GM19395 (cell line): ENCODE results near the gene REV1.
"Not testable (repeated sequence)": the region's sequence is repeated elsewhere in the genome, so short reads cannot be mapped to it uniquely, and the experiment has no call there.

ENCODE experiments used
- ATAC-seq: cut with Tn5 transposase; IDR thresholded peaks from one replicate; pipeline ENCODE4 v1.9.1; 2021; ENCODE audit warnings: mild to moderate bottlenecking, moderate library complexity; ENCODE audit not compliant: unreplicated experiment

Gene REV1

DNA sequence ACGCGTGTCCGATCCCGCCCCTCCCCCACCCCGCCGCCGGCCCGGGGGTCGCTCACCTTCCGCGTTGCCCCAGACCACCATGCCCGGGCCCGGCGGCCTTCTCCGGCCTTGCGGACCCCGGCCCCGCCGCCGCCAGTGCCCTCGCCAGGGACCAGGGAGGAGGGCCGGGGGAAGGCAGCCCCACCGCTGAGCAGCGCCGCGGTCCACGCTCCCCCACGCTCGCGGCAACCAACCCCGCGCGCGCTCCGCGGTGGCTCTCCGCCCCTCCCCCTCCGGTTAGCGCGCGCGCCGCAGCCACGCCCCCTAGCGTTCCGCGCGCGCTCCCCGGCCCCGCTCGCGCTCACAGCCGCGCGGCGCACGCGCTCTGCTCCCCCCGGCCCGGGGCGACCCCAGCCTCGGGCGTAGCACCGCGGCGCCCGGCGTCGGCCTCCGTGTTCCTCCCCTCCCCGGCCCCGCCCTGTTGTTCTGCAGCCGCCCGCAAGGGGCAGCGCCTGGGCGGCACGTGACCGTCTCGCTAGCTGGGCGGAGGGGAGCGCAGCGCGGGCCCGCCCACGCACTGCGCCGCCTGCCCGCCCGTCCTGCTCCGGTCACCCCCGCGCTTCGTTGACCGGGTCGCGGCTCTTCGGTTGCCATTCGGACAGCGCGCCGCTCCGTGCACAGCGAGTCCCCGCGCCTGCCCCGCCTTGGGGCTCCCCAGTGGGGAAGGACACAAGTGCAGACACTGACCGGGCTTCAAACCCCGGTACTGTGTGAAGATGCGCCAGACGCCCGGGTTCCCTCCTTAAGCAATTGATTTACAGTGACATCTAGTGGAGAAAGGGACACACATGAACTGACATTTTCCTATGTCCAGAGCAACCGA is at the start of gene REV1:
Gene REV1, minus strand, starts transcription at position 257 of the 862 bp plus-strand sequence. CDS start 25,042 bp downstream, outside the sequence.
- peak; percentile 85 for ATAC-seq

DNA sequence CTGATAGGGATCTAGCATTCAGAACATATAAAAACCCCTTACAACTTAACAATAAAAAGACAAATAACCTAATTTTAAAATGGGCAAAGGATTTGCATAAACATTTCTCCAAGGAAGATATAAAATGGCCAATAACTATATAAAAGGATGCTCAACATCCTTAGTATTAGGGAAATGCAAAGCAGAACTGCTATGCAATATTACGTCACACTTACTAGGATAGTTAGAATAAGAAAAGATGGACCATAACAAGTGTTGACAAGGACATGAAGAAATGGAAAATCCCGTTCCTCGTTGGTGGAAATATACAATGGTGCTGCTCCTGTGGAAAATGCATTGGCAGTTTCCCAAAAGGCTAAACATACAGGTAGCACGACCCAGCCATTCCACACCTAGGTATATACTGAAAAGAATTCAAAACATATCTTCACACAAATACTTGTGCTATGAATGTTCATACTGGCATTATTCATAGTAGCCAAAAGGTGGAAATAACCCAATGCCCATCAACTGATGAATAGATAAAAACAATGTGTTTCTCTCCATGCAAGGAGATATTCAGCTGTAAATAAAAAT is 48.2 kb upstream of the REV1 start:
- no peak for ATAC-seq

DNA sequence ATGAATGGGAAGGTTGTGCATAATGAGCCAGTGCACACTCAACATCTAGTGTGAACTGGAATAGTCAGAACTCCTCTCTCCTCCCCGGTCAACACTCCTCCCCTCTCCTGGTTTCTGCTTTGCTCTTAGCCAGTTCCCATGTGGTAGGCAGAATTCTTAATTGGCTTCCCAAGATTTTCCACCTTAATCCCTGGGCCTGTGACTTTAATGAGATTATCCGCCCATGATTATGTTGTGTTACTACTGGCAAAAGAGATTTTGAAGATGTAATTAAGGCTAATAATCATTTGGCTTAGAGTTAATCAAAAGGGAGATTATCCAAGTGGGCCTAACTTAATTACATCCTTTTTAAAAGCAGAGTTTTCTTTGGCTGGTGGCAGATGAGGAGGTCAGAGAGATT is 34.2 kb upstream of the REV1 start:
- ATAC-seq, result no peak

DNA sequence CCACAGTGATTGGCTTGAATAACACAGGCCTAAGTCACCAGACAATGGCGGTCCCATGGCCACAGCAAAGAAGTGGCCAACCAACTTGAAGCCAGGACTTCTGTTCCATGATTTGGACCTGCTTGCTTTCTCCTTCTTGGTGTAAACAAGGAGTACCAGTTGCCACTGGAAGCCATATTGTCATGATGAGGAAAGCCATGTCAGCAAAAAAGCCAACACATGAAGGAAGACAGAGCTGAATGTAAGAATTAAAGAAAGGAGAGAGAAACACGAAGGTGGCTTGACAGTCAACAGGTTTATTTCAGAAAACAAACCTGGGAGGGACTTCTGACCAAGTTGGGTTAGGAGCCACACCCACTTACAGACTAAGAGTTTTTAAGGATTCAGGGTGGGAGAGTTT is 32.3 kb upstream of the REV1 start:
- no peak for ATAC-seq

DNA sequence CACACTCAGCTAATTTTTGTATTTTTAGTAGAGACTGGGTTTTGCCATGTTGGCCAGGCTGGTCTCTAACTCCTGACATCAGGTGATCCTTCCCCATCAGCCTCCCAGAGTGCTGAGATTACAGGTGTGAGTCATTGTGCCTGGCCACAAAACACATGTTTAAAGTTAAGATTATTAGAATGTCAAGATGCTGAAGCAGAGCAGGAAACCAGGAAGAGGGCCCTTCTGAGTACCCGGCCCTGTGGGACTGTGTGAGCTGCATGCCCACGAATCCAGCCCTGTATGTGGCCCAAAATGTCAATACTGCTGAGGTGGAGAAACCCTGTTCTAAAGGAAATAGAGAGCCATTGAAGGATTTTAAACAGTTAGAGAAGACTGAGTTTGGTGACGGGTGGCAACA is 31.0 kb upstream of the REV1 start:
- ATAC-seq, result no peak

DNA sequence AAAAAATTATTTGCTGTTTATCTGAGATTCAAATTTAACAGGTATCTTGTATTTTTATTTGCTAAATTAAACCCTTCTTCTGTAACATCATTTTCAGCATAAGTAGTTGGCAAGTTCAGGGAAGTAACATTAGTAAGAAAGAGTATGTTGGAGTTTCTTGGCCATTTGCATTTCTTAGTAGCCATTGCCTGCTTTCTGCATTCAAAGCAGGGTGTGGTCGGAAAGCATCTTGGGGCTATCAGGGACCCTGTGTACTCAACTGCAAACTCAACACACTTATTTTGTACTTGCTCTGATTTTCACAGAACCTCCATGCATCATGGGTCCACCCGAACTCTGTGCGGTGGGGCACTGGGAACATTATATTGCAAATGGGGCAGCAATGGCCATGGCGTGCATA is 30.4 kb upstream of the REV1 start:
- no peak for ATAC-seq

DNA sequence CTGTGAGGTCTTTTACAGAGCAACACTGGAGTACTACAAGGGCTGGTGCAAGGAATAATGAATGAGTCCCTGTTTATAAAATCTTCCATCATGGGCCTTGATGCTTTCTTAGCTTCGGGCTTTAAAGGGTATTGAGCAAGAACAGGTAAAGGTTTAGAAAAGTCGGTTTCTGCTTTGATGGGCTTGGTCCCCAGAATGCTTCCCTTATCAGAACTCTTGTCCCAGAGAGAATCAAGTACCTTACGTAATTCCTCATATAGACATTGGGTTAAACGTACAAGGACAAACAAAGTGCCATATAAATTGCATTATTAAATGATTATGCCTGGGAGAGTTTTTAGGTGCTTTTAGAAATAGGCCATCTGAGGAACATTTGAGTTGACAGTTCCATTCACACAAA is 24.5 kb upstream of the REV1 start:
- ATAC-seq, result no peak

DNA sequence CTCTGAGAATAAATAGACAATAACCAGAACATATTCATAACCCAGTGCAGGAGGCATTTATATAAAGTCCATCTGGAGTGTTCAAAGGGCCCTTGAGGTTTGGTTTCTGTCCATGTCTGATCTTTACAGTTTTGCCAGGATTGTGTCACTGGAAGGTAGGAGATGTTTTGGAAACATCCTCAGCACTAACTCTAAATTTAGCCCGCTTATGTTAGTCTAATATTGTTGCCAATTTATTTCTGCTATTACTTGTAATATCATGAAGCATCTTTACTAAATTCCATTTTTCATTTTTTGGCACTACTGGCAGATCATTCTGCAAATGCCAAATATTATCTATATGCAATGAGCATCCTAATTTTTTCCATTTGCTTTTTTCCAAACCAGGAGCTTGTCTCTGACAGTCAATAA is 22.4 kb upstream of the REV1 start:
- no peak for ATAC-seq

DNA sequence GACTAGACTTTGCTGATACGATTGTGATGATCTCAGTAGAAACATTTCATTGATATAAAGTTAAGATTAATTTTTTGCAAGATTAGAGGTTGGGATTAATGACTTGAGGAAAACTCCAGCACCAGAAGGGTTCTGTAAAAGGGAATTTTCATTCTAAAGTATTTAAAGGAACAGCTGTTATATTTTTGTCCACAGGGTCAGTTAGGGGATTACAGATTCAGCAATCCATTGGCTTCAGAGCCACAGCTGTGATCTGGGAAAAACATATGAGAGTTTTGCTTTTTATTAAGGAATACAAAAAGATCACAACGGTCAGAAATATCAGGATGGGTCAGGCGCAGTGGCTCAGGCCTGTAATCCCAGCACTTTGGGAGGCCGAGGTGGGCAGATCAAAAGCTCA is 19.6 kb upstream of the REV1 start:
- no peak for ATAC-seq

DNA sequence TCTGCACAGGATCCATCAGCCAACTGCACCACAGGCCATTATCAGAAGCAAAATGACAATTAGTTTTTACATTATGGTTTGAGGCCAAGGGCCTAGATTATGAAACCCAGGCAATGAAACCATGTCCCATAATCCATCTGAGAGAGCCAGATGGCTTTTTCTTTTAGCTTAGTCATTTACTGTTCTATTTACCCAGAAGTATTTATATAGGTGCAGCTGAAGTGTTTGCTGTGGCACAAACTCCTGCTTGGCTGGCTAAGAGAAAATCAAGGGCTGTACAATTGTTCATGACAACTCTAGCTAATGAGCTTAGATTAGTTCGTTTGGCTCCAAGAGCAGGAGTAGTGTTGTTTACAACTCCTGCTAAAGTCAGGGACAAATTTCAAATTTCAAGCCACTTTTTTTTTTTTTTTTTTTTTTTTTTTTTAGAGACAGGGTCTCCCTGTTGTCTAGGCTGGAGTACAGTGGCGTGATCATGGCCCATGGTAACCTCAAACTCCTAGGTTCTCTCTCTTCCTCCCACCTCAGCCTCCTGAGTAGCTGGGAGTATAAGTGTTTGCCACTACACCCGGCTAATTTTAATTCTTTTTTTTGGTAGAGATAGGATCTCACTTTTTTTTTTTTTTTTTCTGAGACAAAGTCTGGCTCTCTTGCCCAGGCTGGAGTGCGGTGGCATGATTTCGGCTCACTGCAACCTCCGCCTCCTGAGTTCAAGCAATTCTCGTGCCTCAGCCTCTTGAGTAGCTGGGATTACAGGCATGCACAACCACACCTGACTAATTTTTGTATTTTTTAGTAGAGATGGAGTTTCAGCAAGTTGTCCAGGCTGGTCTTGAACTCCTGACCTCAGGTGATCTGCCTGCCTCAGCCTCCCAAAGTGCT is 18.4 kb upstream of the REV1 start:
- ATAC-seq, result no peak

DNA sequence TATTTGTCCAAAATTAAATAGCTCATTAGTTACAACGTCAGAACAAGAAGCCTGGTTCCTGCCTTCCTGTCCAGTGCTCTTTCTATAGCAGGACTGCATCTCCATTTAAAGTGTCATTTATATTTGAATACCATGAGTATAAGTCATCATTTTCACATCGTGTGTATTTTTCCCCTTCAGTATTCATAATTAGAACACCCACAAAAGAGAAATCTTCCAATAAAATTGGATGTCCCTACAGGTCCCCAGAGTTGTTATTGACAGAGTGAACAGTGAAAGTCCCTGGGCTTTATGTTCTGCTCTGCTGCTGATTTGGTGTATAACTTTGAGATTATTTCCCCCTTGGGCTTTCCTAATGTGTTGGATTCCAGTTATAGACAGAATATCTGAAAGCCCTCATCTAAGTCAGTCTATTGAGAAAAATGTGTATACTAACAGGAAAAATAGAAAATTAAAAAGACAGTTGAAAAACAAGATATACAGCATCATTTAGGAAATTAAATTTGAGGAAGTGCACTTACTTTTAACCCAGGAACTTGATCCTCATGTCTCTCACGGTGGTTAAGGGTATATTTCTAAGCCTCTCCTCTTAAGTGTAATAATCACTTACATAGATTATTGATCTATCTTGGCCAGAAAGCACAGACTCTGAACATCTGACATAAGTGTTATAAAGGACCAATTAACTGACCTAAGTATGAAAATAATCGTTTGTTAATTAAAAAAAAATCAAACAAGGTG is 15.2 kb upstream of the REV1 start:
- no peak for ATAC-seq

DNA sequence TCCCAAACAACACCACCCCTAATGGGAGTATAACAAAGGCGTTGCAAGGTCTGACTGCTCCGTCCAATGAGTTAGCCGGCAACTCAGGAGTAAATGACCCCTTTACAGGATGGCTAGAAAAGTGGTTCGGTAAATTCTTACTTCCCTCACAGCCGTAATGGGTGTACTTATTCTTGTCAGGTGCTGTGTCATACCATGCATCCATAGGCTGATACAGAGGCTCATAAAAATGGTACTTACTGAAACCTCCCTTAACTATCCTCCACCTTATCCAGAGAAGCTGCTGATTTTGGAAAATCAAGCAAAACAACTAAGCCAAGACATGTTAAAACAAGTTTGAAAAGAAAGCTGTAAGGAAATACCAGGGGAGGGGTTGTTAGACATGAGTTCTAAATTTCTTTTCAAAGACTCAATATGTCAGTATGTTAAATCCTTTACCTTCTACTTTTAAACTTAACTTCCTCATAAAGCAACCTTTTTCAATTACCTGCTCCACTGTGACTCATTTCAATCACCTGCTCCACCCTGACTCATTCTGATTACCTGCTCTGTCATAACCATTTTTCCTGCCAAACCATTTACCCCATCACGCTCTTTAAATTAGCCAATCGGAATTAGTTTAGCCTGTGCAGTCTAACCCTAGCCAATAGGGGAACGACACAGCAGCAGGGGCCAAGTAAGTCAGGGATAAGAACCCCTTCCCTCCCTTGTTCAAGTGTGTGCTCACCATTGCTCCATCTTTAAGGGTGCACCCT is 14.0 kb upstream of the REV1 start:
- ATAC-seq, result not testable (repeated sequence)

DNA sequence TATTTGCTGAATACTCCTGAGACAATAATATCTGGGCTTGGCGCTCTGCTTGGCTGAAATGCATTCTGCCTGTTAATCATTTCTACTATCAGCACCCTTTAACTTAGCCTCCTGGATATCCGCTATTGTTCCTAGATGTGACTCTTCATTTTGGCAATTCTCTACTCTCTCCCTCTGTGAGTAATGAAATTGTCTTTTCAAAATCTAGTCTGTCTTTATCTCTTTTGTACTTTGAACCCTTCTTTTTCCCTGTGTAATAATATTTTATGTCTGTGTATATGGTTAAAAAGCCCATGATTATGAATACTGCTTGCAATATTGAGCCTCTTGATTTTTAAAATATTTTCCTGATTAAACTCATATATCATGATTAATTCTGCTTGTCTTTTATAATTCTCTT is 6.2 kb upstream of the REV1 start:
- no peak for ATAC-seq

DNA sequence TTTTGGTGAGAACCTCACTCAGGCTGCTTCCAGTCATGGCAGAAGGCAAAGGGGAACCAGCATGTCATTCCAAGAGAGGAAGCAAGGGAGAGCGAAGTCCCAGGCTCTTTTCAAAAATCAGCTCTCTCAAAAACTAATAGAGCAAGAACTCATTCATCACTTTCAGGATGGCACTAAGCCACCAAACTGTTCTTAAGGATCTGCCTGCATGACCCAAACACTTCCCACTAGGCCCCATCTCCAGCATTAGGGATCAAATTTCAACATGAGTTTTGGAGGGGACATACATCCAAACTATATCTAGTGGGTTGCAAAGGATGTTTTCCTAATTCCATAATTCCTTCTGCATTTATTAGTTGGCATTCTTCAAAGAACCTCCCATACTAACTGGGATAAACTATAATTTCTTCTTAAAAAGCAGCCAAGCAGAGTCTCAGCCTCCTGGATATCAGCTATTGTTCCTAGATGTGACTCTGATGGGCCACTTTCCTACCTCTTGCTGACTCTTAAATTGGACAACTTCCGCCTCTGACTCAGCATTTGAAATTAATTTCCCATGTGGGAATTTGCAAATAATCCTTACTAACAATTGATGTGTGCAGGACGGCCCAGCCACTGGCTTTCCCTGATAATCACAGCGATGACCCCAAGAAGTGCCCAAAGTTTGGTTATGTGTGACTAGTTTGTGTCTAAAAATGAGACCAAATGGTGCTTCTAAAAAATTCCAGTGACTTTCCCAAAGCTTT is 5.5 kb upstream of the REV1 start:
- ATAC-seq, result no peak

DNA sequence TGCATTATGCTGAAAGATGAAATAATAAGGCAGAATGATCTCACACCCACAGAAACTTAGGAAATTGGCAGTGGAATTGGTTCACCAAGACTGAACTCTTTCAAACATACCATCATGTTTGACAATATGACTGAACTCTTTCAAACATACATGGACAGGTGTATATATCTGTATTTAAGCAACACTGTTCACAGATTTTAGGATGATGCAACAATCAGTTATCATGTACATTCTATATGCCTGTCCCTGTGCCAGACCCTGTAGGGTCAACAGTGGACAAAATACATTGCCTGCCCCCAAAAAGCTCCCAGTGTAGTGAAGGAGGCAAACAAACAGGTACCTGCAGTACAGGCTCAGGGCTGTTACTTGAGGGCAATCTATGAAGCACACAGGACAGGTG is 2.9 kb upstream of the REV1 start:
- ATAC-seq, result no peak

DNA sequence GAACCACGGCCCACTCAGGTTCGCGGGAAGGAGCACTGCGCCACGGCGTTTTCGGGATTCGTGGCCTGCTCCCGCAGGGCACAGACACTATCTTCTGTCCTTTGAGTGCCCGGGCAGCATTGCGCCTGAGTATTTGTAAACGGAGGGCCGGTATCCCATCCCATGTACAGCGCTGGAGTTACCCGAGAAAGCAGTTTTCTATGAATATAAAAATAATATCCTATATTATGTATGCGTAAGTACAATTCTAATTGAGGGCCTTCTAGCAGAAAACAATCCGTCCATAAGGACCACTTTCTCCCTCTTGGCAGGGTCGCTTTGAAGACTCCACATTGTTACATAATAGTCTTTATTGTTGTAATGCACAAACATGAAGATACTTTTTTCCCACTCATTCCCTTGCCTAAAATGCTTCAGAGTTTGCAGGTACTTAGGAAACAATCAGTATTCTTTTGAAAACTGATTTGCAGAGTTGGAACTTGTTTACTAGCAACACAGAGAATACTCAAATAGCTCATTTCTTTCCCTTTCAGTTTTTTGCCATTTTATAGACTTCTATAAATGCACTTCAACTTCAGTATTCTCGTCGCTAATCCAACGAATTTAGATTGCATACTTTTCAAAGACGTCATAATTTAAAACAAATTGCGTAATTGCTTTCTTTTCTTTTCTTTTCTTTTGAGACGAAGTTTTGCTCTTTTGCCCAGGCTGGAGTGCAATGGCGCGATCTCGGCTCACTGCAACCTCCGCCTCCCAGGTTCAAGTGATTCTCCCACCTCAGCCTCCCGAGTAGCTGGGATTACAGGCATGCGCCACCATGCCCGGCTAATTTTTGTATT is 1.0 kb upstream of the REV1 start:
- peak; percentile 8 for ATAC-seq

DNA sequence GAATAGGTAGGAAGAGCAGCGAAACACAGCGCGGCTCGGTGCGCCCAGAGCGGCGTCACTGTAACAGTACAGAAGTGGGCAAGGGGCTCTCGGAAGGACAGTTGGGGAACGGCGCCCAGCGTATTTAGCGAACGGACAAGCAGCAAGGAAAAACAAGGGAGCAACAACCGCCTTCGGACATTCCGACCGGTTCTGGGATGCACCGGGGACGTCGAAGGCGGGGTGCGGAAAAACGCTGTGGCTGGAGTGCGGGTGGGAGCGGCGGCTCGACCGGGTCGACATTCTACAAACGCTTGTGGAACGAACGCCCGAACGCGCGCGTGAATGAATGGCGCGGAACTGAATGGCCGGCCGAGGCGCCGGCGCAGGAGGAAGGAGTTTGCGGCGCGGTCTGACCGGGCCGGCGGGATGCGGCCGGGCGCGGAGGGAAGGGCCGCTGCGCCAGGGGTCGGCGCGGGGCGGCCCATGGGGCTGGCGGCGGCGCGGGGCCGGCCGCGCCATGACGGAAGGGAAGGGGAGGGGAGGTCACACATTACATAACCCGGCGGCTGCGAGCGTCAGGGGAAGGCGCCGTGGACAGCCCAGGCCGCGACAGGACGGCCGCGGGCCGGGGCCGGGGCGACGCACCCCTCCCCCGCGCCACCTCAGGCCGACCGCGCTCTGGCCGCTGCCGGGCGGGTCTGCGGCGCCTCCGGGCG is 605 bp downstream of the REV1 start:
- peak; percentile 36 for ATAC-seq

DNA sequence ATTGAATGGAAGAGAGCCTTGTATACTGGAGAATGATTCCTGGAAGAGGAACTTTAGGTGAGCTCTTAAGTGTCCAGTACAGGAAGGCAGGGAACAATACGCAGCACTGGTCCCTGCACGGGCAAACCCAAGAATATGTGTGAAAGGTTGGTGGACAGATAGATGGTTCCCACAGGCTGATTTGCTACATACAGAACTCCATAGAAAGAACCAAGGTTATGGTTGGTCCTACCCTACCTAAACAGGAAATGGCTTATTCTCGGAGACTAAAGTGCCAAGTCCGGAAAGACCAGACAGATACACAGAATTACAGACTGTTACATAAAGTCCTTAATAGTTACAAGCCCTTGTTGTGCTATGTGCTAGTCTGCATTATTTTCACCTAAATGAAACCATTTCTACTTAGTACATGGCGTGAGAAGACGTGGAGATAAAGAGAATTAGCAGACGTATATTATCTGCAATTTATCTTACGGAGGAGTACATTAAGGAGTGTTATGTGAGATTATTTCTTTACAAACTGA is 1.2 kb downstream of the REV1 start:
- ATAC-seq, result no peak
